ENCODE measurements around the gene ALKAL2. TPM values are rescaled to one million over a fixed set of nuclear protein-coding genes. Genes with fewer than 3 reads are reported as not detected.
A peak's percentile ranks its signal among the peaks of the same experiment; 100 is the strongest.

The ALKAL2 gene
- total RNA-seq, 1 donor from 2014 or later: not detected

- peak; percentile 33 for DNase-seq
Observed at GRCh38 chr2:289362-290089, 1.6 kb upstream of the ALKAL2 start.

- peak; percentile 3 for DNase-seq
Observed at GRCh38 chr2:288758-289361, 969 bp upstream of the ALKAL2 start.

- DNase-seq: peak; percentile 50
Observed at GRCh38 chr2:287471-287885, 413 bp downstream of the ALKAL2 start.

GRCh38 chr2:286774-287392, 1.0 kb downstream of the ALKAL2 start:
- peak; percentile 22 for DNase-seq

GRCh38 chr2:286035-286434, 1.9 kb downstream of the ALKAL2 start:
- no peak for DNase-seq

GRCh38 chr2:285531-285930, 2.4 kb downstream of the ALKAL2 start:
- no peak for DNase-seq

GRCh38 chr2:284896-285492, 2.9 kb downstream of the ALKAL2 start:
- no peak for DNase-seq

- DNase-seq: no peak
Observed at GRCh38 chr2:283996-284794, 3.7 kb downstream of the ALKAL2 start.

- no peak for DNase-seq
Observed at GRCh38 chr2:282371-283263, 5.3 kb downstream of the ALKAL2 start.

- DNase-seq: no peak
Observed at GRCh38 chr2:281381-281780, 6.5 kb downstream of the ALKAL2 start.

GRCh38 chr2:280650-281110, 7.2 kb downstream of the ALKAL2 start:
- no peak for DNase-seq

GRCh38 chr2:279956-280649, 7.8 kb downstream of the ALKAL2 start:
- no peak for DNase-seq

- no peak for DNase-seq
Observed at GRCh38 chr2:279366-279765, 8.5 kb downstream of the ALKAL2 start.

GRCh38 chr2:278927-279320, 9.0 kb downstream of the ALKAL2 start:
- DNase-seq: no peak

- DNase-seq: no peak
Observed at GRCh38 chr2:278312-278926, 9.5 kb downstream of the ALKAL2 start.

- DNase-seq: no peak
Observed at GRCh38 chr2:275466-275865, 12.4 kb downstream of the ALKAL2 start.

- no peak for DNase-seq
Observed at GRCh38 chr2:274503-274902, 13.4 kb downstream of the ALKAL2 start.

- no peak for DNase-seq
Observed at GRCh38 chr2:273333-273732, 14.6 kb downstream of the ALKAL2 start.

GRCh38 chr2:271917-272316, 16.0 kb downstream of the ALKAL2 start:
- DNase-seq: no peak

- no peak for DNase-seq
Observed at GRCh38 chr2:270861-271260, 17.0 kb downstream of the ALKAL2 start.

Data from dermis blood vessel endothelial cell (primary cell).